ENCODE measurements around the gene PLSCR1. TPM values are rescaled to one million over a fixed set of nuclear protein-coding genes. Genes with fewer than 3 reads are reported as not detected.

PLSCR1 gene
- total RNA-seq, 1 donor from 2014 or later = 86.9 TPM

- DNase-seq (ENCODE audit: low spot score, unreplicated experiment) = no peak
- Mint-ChIP-seq H3K27ac (no peak overlapping the region), H3K4me3 (ENCODE audit: low read depth) (no peak overlapping the region), H3K27me3 (no peaks in the 10 kb centered on the region), H3K4me1 (ENCODE audit: low read depth) (peaks cover 56% of the 10 kb centered on the region), H3K9me3 (ENCODE audit: low read depth) (peaks cover 22% of the 10 kb centered on the region), H3K36me3 (ENCODE audit: insufficient read depth) (peaks cover 24% of the 10 kb centered on the region)
- TF ChIP-seq, protein P1, sequence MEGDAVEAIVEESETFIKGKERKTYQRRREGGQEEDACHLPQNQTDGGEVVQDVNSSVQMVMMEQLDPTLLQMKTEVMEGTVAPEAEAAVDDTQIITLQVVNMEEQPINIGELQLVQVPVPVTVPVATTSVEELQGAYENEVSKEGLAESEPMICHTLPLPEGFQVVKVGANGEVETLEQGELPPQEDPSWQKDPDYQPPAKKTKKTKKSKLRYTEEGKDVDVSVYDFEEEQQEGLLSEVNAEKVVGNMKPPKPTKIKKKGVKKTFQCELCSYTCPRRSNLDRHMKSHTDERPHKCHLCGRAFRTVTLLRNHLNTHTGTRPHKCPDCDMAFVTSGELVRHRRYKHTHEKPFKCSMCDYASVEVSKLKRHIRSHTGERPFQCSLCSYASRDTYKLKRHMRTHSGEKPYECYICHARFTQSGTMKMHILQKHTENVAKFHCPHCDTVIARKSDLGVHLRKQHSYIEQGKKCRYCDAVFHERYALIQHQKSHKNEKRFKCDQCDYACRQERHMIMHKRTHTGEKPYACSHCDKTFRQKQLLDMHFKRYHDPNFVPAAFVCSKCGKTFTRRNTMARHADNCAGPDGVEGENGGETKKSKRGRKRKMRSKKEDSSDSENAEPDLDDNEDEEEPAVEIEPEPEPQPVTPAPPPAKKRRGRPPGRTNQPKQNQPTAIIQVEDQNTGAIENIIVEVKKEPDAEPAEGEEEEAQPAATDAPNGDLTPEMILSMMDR (IDR thresholded peaks at IDR 0.05; ENCODE audit: unreplicated experiment) = no peak
Measured at GRCh38 chr3:146507331-146508120, 36.9 kb downstream of the PLSCR1 start.

- H3K36me3 Mint-ChIP-seq (ENCODE audit: insufficient read depth) = peaks cover 19% of the 10 kb centered on the region
- H3K4me3 Mint-ChIP-seq (ENCODE audit: low read depth) = no peak overlapping the region
- TF ChIP-seq, protein P1 (IDR thresholded peaks at IDR 0.05; ENCODE audit: unreplicated experiment) = no peak
- H3K9me3 Mint-ChIP-seq (ENCODE audit: low read depth) = peaks cover 22% of the 10 kb centered on the region
- DNase-seq (ENCODE audit: low spot score, unreplicated experiment) = no peak
- H3K4me1 Mint-ChIP-seq (ENCODE audit: low read depth) = peaks cover 38% of the 10 kb centered on the region
- no peaks in the 10 kb centered on the region for H3K27me3 Mint-ChIP-seq
- H3K27ac Mint-ChIP-seq = no peak overlapping the region
Measured at GRCh38 chr3:146505516-146505915, 38.9 kb downstream of the PLSCR1 start.

DNA sequence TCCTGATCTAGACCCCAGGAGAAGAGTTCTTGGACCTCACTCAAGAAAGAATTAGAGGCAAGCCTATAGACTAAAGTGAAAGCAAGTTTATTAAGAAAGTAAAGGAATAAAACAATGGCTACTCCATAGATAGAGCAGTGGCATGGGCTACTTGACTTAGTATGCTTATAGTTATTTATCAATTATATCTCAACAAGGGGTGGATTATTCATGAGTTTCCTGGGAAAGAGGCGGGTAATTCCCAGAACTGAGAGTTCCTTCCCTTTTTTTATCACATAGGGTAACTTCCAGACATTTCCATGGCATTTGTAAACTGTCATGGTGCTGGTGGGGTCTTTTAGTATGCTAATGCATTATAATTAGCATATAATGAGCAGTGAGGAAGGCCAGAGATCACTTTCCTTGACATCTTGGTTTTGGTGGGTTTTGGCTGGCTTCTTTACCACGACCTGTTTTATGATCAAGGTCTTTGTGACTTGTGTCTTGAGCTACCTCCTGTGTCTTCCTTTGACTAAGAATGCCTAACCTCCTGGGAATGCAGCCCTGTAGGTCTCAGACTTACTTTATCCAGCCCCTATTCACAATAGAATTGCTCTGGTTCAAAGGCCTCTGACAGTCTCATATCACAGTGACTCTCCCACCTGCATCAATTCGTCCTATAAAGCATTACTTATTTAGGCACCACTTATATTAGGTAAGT is 39.8 kb downstream of the PLSCR1 start:
- no peak overlapping the region for H3K4me3 Mint-ChIP-seq (ENCODE audit: low read depth)
- peaks cover 33% of the 10 kb centered on the region for H3K4me1 Mint-ChIP-seq (ENCODE audit: low read depth)
- no peak for DNase-seq (ENCODE audit: low spot score, unreplicated experiment)
- peaks cover 14% of the 10 kb centered on the region for H3K36me3 Mint-ChIP-seq (ENCODE audit: insufficient read depth)
- peak overlapping the region; percentile 59 for H3K27ac Mint-ChIP-seq
- TF ChIP-seq, protein P1 (IDR thresholded peaks at IDR 0.05; ENCODE audit: unreplicated experiment) = no peak
- no peaks in the 10 kb centered on the region for H3K27me3 Mint-ChIP-seq
- peaks cover 18% of the 10 kb centered on the region for H3K9me3 Mint-ChIP-seq (ENCODE audit: low read depth)

GRCh38 chr3:146503461-146504202 is 40.8 kb downstream of the PLSCR1 start:
- TF ChIP-seq, protein P1 (IDR thresholded peaks at IDR 0.05; ENCODE audit: unreplicated experiment) = peak; percentile 37

DNA sequence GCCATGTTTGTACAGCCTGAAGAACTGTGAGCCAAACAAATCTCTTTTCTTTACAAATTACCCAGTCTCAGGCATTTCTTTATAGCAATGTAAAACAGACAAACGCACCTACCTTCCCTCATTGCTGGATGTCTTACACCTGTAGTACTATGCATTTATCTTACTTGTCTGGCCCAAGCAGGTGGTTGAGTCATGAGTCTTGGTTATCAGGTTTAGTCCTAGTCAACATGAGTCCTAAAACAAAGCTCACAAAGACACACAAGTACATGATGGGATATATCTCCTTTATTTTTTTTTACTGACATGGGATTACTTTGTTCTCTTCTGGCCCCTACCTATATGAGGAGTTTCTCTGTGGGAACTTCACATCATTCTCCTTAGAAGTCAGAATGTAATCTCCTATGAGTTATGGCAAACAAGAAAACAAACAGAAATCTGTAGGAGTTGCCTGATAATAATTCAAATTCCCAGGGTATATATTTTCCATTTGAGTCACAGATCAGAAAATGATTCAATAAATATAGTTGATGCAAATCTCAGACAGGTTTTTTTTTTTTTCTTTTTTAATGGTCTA is 41.4 kb downstream of the PLSCR1 start:
- DNase-seq (ENCODE audit: low spot score, unreplicated experiment) = no peak
- H3K27ac Mint-ChIP-seq = peak overlapping the region; percentile 82
- peaks cover 7% of the 10 kb centered on the region for H3K36me3 Mint-ChIP-seq (ENCODE audit: insufficient read depth)
- H3K4me3 Mint-ChIP-seq (ENCODE audit: low read depth) = no peak overlapping the region
- peaks cover 30% of the 10 kb centered on the region for H3K4me1 Mint-ChIP-seq (ENCODE audit: low read depth)
- TF ChIP-seq, protein P1 (IDR thresholded peaks at IDR 0.05; ENCODE audit: unreplicated experiment) = no peak
- peaks cover 10% of the 10 kb centered on the region for H3K9me3 Mint-ChIP-seq (ENCODE audit: low read depth)
- H3K27me3 Mint-ChIP-seq = no peaks in the 10 kb centered on the region

More at GRCh38 chr3:146503461-146504202, 40.8 kb downstream of the PLSCR1 start:
- Mint-ChIP-seq H3K27ac (peak overlapping the region; percentile 82), H3K4me1 (ENCODE audit: low read depth) (peaks cover 33% of the 10 kb centered on the region), H3K4me3 (ENCODE audit: low read depth) (no peak overlapping the region), H3K36me3 (ENCODE audit: insufficient read depth) (peaks cover 12% of the 10 kb centered on the region), H3K9me3 (ENCODE audit: low read depth) (peaks cover 16% of the 10 kb centered on the region), H3K27me3 (no peaks in the 10 kb centered on the region)
- no peak for DNase-seq (ENCODE audit: low spot score, unreplicated experiment)

Measured in progenitor cell of endocrine pancreas (in vitro differentiated cells).